Measurements from ENCODE around the gene TMEM254. TPM values are rescaled to one million over a fixed set of nuclear protein-coding genes. Genes with fewer than 3 reads are reported as not detected.

The TMEM254 gene
- total RNA-seq, 2 donors from 2014 or later = 8.6 to 9.9 TPM

DNA sequence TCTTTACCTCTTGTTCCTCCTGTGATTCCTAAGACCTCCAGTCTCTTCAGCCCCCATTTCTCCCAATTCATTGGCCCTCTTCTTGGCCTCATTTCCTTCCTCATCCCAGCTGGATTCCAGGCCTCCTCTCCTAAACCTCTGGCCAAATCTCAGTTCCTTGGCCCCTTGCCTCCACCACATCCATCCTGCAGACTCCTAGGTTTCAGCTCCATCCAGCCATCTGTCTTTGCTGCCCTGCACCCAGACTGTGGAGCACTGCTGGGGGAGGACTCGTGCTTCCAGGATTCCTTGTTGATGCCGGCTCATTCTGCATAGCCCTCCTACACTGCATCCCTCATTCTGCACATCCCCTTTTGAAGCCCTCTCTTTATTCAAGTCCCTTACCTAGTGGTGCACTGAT lies 60.8 kb downstream of the TMEM254 start:
- H3K4me3 ChIP-seq = no peak overlapping the region
- H3K9me3 ChIP-seq = no peaks in the 10 kb centered on the region
- 55 to 67% methylated on average over 2 of the region's 2 CpGs for WGBS, 2 donors
- intact Hi-C loops (cut with DNase I) = no loop called here
- peaks cover 5 to 8% of the 10 kb centered on the region in 2 donors for H3K27me3 ChIP-seq
- peaks cover 9% of the 10 kb centered on the region for H3K4me1 ChIP-seq
- H3K36me3 ChIP-seq (replicated peaks in 1 of 2; ENCODE audit: insufficient read depth in 1 of 2, low read depth in 2 of 2) = no peaks in the 10 kb centered on the region
- no peak for ATAC-seq
- no peak overlapping the region for H3K27ac ChIP-seq
- no peak for DNase-seq
- TF ChIP-seq, protein P1, sequence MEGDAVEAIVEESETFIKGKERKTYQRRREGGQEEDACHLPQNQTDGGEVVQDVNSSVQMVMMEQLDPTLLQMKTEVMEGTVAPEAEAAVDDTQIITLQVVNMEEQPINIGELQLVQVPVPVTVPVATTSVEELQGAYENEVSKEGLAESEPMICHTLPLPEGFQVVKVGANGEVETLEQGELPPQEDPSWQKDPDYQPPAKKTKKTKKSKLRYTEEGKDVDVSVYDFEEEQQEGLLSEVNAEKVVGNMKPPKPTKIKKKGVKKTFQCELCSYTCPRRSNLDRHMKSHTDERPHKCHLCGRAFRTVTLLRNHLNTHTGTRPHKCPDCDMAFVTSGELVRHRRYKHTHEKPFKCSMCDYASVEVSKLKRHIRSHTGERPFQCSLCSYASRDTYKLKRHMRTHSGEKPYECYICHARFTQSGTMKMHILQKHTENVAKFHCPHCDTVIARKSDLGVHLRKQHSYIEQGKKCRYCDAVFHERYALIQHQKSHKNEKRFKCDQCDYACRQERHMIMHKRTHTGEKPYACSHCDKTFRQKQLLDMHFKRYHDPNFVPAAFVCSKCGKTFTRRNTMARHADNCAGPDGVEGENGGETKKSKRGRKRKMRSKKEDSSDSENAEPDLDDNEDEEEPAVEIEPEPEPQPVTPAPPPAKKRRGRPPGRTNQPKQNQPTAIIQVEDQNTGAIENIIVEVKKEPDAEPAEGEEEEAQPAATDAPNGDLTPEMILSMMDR (IDR thresholded peaks at IDR 0.05) = no peak
- no peak for TF ChIP-seq POLR2A (IDR thresholded peaks at IDR 0.05)

DNA sequence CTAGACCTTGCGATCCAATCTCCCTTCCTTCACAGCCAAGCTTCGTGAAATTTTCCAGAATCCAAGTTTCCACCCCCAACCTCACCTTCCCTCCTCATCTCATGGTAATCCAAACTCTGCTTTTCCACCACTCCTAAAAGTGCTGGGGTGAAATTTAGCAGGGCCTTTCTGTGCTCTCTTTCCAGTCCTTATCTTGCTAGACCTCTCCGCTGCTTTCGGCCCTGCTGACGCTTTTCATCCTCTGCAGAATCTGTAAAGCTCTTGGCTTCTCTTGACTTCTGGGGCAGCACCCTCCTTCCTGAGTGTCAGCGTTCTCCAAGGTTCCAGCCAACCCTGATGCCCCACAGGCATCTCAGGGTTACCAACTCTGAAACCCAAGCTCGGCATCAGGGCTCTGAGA lies 61.8 kb downstream of the TMEM254 start:
- TF ChIP-seq POLR2A (IDR thresholded peaks at IDR 0.05) = no peak
- TF ChIP-seq, protein P1 (IDR thresholded peaks at IDR 0.05) = no peak
- no peak overlapping the region for H3K4me3 ChIP-seq
- H3K36me3 ChIP-seq (replicated peaks in 1 of 2; ENCODE audit: insufficient read depth in 1 of 2, low read depth in 2 of 2) = no peaks in the 10 kb centered on the region
- 72 to 74% methylated on average over 7 of the region's 7 CpGs for whole genome bisulfite sequencing, 2 donors
- peaks cover 17% of the 10 kb centered on the region for H3K4me1 ChIP-seq
- H3K9me3 ChIP-seq = no peaks in the 10 kb centered on the region
- DNase-seq = no peak
- no peak for ATAC-seq
- intact Hi-C loops (cut with DNase I) = loop anchor here (5.0 kb wide), 1 partner anchor 82 kb away; no protein-coding TSS in a partner anchor
- peaks cover 5 to 8% of the 10 kb centered on the region in 2 donors for H3K27me3 ChIP-seq
- H3K27ac ChIP-seq = no peak overlapping the region

DNA sequence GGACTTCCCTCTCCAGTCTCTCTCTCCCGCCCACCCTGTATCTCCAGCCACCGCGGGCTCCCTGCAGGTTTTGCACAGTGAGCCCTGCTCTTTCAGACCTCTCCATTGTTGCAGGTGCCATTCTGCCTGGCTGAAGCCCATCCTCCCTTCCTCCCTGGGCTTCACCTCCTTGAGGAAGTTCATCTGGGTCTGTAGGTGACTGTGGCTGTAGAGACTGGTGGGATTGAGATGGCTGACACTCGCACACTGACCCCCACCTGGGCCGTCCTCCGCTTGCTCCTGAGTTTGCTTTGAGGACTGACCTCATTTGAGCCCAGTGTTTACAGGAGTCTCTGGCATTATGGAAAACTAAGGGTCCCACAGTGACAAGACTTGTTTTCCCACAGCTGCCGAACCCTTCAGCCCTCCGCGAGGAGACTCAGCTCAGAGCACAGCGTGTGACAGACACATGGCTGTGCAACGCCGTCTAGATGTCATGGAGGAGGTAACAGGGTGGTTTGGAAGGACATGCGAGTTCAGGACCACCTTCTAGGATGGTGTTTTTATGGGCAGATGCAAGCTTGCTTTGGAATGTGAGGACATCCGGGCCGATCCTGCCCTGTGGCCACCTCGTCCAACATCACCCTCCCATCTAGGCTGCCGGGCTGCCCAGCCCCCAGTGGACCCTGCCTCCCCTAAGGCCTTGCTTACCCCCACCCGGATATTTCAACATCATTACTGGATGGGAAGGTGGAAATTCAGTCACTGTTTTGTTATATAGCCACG lies 63.4 kb downstream of the TMEM254 start:
- intact Hi-C loops (cut with DNase I) = loop anchor here (5.0 kb wide), 1 partner anchor 80 kb away; no protein-coding TSS in a partner anchor
- H3K36me3 ChIP-seq (replicated peaks in 1 of 2; ENCODE audit: insufficient read depth in 1 of 2, low read depth in 2 of 2) = no peaks in the 10 kb centered on the region
- no peak for TF ChIP-seq POLR2A (IDR thresholded peaks at IDR 0.05)
- TF ChIP-seq, protein P1 (IDR thresholded peaks at IDR 0.05) = no peak
- DNase-seq (no peak), ATAC-seq (no peak)
- H3K9me3 ChIP-seq = no peaks in the 10 kb centered on the region
- no peak overlapping the region for H3K27ac ChIP-seq
- H3K27me3 ChIP-seq = peaks cover 5 to 8% of the 10 kb centered on the region in 2 donors
- no peak overlapping the region for H3K4me3 ChIP-seq
- WGBS, 2 donors = 26 to 30% methylated on average over 19 of the region's 19 CpGs
- peaks cover 17% of the 10 kb centered on the region for H3K4me1 ChIP-seq

Other genes starting within 250 kb of the TMEM254 start
- gene SFTPD, start 129.6 kb upstream of the TMEM254 start, total RNA-seq = 1 to 10 TPM in 1 of 2 donors, under 1 TPM in 1; 0.33 to 1.6 TPM
- 10 to 100 TPM in 1 of 2 donors, 1 to 10 TPM in 1; 6.5 to 39.9 TPM for gene PLAC9, start 54.1 kb downstream of the TMEM254 start, total RNA-seq
- gene ANXA11, start 126.9 kb downstream of the TMEM254 start, total RNA-seq = 10 to 100 TPM; 68.2 to 71.9 TPM
- gene MAT1A, start 211.0 kb downstream of the TMEM254 start, total RNA-seq = 10 to 100 TPM in 1 of 2 donors, 1 to 10 TPM in 1; 9.6 to 11.9 TPM

Measured in body of pancreas (tissue), 4 donors.